Measurements from ENCODE around the gene ZNF423. TPM values are rescaled to one million over a fixed set of nuclear protein-coding genes. Genes with fewer than 3 reads are reported as not detected.
A peak's percentile ranks its signal among the peaks of the same experiment; 100 is the strongest.

The ZNF423 gene
- total RNA-seq, 1 experiment from 2014 or later: 0.20 TPM

DNA sequence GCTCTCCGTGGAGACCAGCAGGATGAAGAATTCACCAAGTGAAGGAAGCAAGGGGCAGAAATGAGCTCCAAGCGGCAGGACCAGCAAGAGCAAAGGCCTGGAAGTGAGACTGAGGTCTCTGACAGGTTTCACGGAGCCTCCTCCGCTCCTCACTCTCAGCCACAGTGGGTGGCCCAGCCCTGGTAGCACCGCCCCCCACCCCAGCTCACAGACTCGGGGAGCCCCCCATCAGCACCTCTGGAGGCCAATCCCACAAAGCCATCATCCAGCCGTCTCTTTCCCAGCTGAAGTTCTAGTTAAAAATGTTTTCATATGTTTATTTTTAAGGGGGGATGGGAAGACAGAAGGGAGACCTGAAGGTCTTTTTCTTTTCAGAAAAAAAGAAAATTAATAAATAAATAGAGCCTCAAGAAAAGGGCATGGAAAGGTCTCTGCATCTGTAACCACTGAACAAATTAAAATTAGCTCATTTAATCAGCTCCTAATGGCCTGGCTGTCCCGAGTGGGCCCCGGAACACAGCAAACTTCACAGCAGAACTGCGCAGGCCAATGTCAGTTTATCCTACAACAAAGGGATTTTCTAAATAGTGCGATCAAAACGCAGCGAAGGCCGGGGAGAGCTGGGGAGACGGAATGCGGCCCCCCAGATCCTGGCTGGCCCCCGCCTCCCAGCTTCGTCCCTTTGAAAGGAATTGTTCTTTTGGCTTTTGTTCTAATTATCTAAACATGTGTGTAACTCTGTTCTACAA, 190.3 kb downstream of the ZNF423 start:
- no peak for DNase-seq (ENCODE audit: low read depth)

DNA sequence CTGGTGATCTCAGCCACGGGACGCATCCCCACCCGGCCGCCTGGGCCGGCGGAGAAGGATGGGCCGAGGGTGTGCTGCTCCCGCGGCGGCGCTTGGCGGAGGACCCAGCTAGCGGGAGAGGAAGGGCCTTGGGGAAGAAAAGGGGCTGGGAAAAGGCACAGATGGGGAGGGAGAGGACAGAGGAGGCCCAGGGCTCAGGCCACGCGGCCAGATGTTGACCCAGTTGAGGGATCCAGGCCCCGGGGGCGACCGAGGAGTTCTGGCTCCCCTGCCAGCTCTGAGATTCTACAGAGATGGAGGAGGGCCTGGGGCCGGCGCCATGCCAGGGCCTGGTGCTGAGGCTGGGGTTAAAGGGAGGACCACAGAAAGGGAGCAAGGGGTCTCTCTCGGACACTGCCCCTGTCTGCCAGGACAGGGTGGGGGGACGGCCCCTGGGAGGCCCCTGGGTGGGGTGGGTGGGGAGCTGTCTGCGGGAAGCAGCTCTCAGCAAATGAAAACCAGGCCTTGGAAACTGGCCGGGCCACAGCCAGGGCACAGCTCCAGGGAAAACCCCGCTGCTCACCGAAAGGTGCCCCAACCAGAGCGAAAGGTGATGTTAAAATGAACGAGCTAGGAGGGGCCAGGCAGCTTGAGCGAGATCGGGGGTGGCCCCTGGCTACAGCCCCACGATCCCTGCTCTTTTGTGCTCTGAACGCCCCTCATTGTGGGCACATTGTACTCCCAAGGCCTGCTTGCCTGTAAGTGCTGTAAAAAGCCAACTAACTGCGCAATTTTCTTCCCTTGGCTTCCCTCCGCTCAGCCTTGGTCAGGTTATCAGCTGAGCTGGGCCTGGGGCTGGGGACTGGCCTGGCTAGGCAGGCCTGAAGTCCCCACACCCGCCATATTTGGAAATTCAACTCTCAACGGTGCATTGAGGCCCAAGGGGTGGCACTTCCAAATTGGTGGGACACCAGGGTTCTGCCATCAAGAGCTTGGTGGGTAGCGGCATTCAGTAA, 191.4 kb downstream of the ZNF423 start:
- DNase-seq (ENCODE audit: low read depth): no peak

GRCh38 chr16:49663081-49664065, 192.5 kb downstream of the ZNF423 start:
- no peak for DNase-seq (ENCODE audit: low read depth)

DNA sequence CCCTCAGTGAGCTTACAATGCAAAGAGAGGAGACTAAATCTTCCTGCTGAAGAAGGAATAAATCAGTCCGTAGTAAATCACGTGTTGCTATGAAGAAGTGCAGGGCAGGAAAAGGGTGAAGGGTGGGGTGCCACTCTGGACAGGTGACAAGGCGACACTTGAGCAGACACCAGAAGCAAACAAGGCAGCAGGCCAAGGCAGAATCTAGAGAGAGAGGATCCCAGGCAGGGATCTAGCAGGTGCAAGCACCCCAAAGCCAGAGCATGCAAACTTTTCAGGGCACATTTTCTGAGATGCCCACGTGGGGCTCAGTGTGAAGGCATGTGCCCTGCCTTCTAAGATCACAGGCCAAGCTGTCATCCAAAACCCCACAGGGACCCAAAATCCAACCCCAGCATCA, 193.3 kb downstream of the ZNF423 start:
- DNase-seq (ENCODE audit: low read depth): no peak

- DNase-seq (ENCODE audit: low read depth): peak; percentile 59
Observed at GRCh38 chr16:49661465-49662187, 194.3 kb downstream of the ZNF423 start.

DNA sequence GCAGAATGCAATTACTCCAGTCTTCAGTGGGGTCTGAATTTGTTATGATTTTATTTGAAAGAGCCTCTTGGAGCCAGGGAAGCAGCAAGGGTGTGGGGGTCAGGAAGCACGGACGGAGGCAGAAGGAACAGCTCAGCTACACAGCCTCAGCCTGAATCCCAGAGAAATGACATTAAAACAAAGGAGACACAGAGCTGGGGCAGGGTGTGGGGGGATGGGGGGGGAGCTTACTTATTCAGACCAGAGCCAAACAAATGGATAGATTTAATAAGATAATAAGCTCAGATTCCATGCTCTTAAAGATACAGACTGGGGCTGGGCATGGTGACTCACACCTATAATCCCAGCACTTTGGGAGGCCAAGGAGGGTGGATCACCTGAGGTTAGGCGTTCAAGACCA, 195.3 kb downstream of the ZNF423 start:
- peak; percentile 40 for DNase-seq (ENCODE audit: low read depth)

DNA sequence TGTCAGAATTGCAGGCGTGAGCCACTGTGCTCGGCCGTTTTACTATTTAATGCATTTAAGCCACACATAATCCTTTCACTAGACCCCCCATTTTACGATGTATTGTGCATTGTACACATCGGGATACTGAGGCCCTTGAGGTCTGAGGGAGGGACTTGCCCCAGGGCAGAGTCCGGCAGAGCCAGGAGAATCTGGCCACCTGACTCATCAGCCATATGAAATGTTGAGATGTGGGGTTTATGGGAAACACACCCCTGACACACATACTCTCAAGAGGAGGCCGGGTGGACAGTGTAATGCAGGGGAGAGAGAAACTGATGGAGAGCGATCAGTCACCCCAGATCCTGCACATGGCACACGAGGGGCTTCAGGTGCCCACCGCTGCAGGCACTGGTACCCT, 196.6 kb downstream of the ZNF423 start:
- DNase-seq (ENCODE audit: low read depth): peak; percentile 65

GRCh38 chr16:49658531-49658930, 197.4 kb downstream of the ZNF423 start:
- DNase-seq (ENCODE audit: low read depth): no peak

DNA sequence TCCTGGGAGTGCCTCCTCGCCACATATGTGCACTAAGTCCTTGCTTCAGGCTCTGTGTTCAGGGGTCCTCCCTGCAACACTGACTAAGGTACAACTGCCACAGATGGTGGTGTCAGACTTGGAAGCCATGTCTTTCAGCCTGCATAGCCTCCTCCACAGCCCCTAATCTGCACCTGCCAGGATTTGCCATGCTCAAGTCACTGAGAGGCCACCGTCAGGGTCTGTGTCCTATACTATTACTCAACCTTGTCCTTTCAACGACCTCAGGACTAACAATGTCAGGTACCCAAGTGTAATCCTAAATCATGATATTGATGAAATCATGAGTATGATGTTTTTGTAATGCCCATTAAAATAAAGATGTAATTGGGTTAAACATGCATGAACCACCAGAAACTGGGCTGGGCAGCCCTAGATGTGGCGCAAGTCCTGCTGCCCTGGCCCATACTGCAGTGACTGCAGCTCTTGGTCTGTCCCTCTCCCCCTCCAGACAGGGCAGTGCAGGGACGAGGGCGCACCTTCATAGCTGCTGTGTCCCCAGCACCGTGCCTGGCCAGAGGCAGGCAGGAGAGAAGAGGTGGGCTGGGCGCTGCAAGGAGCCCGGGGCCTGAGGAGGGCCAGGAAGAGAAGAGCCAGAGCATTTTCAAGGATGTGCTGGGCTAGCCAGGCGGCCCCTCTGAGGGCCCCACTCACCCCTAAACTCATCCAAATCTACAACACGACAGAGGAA, 198.0 kb downstream of the ZNF423 start:
- DNase-seq (ENCODE audit: low read depth): no peak

DNA sequence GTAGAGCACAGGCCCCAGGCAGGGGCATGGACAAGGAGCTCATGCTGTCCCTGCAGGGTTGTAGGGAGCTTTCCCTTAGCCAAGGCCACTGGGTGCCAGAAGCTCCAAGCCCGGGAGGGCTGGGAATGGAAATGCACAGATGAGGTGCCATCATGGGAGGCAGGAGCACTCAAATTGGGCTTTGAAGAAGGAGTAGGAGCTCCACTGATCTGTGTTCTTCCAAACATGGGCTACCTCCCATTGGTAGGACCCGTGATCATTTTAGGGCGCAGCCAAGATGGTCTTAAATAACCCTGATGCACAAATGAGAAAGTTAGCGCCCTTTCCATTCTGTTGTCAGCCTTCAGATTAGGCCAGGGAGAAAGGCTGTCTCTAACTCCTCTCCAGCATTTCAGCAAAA, 201.5 kb downstream of the ZNF423 start:
- DNase-seq (ENCODE audit: low read depth): no peak

- no peak for DNase-seq (ENCODE audit: low read depth)
Observed at GRCh38 chr16:49653577-49653976, 202.3 kb downstream of the ZNF423 start.

GRCh38 chr16:49653173-49653570, 202.7 kb downstream of the ZNF423 start:
- no peak for DNase-seq (ENCODE audit: low read depth)

DNA sequence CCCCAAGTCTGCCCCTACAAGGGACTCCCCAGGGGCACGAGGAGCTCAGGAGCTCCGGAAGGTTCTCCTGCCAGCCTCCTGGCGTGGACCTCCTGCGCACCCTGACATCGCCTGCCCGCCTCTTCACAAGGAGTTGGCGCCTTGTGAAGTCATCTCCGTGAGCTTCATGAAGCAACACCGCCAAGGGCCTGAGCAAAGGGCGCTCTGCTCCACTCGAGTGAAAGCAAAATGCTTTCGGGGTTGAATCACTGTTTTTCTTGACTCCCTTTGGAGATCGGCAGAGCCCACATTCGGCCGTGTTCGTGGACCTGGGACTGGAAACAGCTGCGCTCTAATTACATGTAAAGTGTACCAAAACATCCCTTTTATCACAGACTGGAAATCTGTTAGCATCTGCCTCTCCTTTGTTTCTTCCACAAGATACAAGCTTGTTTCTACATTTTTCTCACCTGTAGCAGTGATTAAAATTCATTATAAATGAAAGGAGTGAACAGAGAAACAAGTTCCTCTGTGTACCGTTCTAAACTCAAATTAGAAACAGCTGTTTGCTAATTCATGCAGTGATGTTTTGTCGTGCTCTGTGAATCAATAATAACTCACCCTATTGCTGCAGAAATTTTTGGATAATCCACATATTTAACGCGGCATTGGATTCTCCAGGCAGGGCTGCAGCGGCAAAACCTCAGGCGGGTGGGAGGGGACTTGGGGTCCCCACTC, 203.3 kb downstream of the ZNF423 start:
- no peak for DNase-seq (ENCODE audit: low read depth)

GRCh38 chr16:49651996-49652395, 203.9 kb downstream of the ZNF423 start:
- no peak for DNase-seq (ENCODE audit: low read depth)

GRCh38 chr16:49651226-49651625, 204.7 kb downstream of the ZNF423 start:
- DNase-seq (ENCODE audit: low read depth): no peak

GRCh38 chr16:49650603-49651002, 205.3 kb downstream of the ZNF423 start:
- no peak for DNase-seq (ENCODE audit: low read depth)

DNA sequence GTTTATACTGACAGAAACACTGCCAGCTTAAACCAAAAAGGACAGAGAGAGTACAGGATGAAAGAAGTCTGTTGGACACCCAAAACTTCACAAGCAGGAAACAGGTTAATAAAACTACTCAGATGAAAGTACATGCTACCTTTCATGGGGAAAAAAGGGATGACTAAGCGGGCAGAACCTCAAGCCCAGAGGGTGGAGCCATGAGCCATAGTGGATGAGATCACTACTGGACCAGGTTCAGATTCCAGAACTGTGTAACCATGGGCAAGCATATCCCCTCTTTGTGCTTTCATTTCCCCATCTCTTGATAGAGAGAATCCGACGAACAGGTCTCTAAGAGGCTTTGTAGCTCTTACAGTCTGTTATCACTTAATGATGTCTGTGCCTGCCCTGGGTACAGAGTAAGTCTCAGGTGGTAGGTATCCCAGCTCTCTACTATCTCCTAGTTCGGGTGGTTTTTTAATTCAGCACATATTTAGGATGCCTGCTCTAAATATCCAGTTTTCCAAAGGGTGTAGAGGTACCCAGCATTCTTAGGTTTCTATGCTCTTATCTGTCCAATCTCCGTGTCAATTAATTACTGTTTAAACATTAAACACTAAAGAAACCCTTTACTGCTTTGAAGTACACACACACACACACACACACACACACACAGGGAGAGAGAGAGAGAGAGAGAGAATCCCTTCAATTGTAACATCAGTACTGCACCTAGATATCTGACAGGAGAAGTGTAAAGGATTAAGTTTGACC, 206.7 kb downstream of the ZNF423 start:
- DNase-seq (ENCODE audit: low read depth): peak; percentile 86

DNA sequence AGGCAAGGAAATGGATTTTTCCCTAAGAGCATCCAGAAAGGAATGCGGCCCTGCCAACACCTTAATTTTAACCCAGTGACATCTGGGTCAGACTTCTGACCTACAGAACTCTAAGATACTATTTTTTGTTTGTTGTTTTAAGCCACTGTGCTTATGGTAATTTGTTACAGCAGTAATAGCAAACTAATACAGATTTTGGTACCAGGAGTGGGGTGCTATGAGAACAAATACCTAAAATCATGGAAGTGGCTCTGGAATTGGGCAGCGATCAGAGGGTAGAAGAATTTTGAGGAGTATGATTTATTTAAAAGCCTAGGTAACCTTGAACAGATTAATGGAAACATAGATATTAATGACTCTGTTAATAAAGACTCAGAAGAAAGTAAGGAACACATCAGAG, 208.2 kb downstream of the ZNF423 start:
- DNase-seq (ENCODE audit: low read depth): no peak

- no peak for DNase-seq (ENCODE audit: low read depth)
Observed at GRCh38 chr16:49645263-49645662, 210.6 kb downstream of the ZNF423 start.

All from M059J (cell line).